MM.1S (cell line): ENCODE results near the gene MYOZ3.

Source experiments
- EZH2 ChIP-seq: fragments of 300-600 bp; sonication (generic); optimal IDR thresholded peaks from 2 replicates; pipeline ENCODE3; 2017; ENCODE audit warnings: low read depth, mild to moderate bottlenecking, antibody characterized with exemption, low read length, mixed read lengths
- EZH2phosphoT487 ChIP-seq: fragments of 300-600 bp; sonication (generic); IDR thresholded peaks from 2 replicates; pipeline ENCODE4 v1.6.1; 2018; ENCODE audit warnings: antibody characterized with exemption, low read length
- TF ChIP-seq, protein P1 (sequence below): fragments of 300-600 bp; sonication (generic); IDR thresholded peaks from 2 replicates; pipeline ENCODE4 v1.5.1; 2016; ENCODE audit warnings: antibody characterized with exemption, low read length, mixed read lengths

- TF ChIP-seq, protein P1, sequence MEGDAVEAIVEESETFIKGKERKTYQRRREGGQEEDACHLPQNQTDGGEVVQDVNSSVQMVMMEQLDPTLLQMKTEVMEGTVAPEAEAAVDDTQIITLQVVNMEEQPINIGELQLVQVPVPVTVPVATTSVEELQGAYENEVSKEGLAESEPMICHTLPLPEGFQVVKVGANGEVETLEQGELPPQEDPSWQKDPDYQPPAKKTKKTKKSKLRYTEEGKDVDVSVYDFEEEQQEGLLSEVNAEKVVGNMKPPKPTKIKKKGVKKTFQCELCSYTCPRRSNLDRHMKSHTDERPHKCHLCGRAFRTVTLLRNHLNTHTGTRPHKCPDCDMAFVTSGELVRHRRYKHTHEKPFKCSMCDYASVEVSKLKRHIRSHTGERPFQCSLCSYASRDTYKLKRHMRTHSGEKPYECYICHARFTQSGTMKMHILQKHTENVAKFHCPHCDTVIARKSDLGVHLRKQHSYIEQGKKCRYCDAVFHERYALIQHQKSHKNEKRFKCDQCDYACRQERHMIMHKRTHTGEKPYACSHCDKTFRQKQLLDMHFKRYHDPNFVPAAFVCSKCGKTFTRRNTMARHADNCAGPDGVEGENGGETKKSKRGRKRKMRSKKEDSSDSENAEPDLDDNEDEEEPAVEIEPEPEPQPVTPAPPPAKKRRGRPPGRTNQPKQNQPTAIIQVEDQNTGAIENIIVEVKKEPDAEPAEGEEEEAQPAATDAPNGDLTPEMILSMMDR, result no peak
- TF ChIP-seq EZH2, result no peak
- no peak for TF ChIP-seq EZH2phosphoT487
Measured at GRCh38 chr5:150630016-150630415, 31.0 kb upstream of the MYOZ3 start.
